ENCODE measurements around the gene LGALS14.

DNA sequence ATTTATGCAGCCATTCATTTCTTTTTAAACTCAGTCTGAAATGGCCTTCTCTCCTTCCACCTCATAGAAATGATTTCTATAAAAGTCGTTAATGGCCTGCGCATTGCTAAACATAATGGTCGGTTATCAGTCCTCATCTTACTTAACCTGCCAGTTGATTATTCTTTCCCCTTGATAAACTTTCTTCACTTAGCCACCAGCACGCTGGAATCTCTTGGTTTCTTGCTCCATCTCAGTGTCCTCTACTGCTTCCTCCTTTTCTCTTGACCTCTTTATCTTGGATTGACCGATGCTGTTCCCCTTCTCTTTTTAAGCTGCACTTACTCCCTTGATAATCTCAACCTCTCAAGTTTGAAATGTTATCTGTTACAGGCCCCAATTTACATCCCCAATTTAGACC lies 45.7 kb downstream of the LGALS14 start:
- TF ChIP-seq, protein P1, sequence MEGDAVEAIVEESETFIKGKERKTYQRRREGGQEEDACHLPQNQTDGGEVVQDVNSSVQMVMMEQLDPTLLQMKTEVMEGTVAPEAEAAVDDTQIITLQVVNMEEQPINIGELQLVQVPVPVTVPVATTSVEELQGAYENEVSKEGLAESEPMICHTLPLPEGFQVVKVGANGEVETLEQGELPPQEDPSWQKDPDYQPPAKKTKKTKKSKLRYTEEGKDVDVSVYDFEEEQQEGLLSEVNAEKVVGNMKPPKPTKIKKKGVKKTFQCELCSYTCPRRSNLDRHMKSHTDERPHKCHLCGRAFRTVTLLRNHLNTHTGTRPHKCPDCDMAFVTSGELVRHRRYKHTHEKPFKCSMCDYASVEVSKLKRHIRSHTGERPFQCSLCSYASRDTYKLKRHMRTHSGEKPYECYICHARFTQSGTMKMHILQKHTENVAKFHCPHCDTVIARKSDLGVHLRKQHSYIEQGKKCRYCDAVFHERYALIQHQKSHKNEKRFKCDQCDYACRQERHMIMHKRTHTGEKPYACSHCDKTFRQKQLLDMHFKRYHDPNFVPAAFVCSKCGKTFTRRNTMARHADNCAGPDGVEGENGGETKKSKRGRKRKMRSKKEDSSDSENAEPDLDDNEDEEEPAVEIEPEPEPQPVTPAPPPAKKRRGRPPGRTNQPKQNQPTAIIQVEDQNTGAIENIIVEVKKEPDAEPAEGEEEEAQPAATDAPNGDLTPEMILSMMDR (IDR thresholded peaks at IDR 0.05): no peak
- TF ChIP-seq POLR2A (IDR thresholded peaks at IDR 0.05): no peak

All from esophagus squamous epithelium (tissue), 4 donors.